Transverse colon (tissue), 4 donors: ENCODE data around the gene BRIP1. TPM values are rescaled to one million over a fixed set of nuclear protein-coding genes. Genes with fewer than 3 reads are reported as not detected.

ENCODE experiments used
- DNase-seq: peaks from one replicate; pipeline ENCODE4 v3.0.0-alpha.2; 2019
- H3K27ac ChIP-seq, 4 donors: fragments of 200-600 bp; sonication (generic); 2 replicates each; pipeline ENCODE4 v1.5.1; 2016 to 2018; ENCODE audit warnings: inconsistent platforms in 4 of 4
- H3K27me3 ChIP-seq: fragments of 200-600 bp; sonication (generic); 2 replicates; pipeline ENCODE4 v1.5.1; 2017; ENCODE audit warnings: inconsistent platforms
- H3K36me3 ChIP-seq, 4 donors: fragments of 200-600 bp; sonication (generic); 2 replicates each; pipeline ENCODE4 v1.5.1; 2017 to 2019; ENCODE audit warnings: inconsistent platforms in 4 of 4
- H3K4me1 ChIP-seq, 4 donors: fragments of 200-600 bp; sonication (generic); 2 replicates each; pipeline ENCODE4 v1.5.1; 2017 to 2020; ENCODE audit warnings: inconsistent platforms in 4 of 4
- H3K4me3 ChIP-seq, 4 donors: fragments of 200-600 bp; sonication (generic); 1 replicate in 1 of 4; 2 replicates in 3 of 4; pipeline versions ENCODE4 v1.5.1 to v1.6.1; 2017 to 2019; ENCODE audit warnings: inconsistent platforms in 4 of 4
- H3K9me3 ChIP-seq, 2 donors: fragments of 200-600 bp; sonication (generic); 2 replicates each; pipeline ENCODE4 v1.5.1; 2017 to 2019; ENCODE audit warnings: inconsistent platforms in 2 of 2
- EP300 ChIP-seq: sonication (generic); formaldehyde crosslinking; IDR thresholded peaks from one replicate; pipeline ENCODE4 v1.6.1; 2017; ENCODE audit warnings: antibody characterized with exemption, low read depth
- POLR2A ChIP-seq: fragments of 450-650 bp; IDR thresholded peaks from one replicate; pipeline ENCODE4 v1.6.1; 2016; ENCODE audit warnings: antibody characterized with exemption, mild to moderate bottlenecking, moderate library complexity
- POLR2AphosphoS5 ChIP-seq, 3 donors: sonication (generic); formaldehyde crosslinking; IDR thresholded peaks; one replicate each; pipeline ENCODE4 v1.6.1; 2016; ENCODE audit warnings: antibody characterized with exemption in 3 of 3
- WGBS, 2 donors: methylation state at CpG; one replicate each; pipeline ENCODE4 v1.1.5; 2018; ENCODE audit warnings: low coverage in 1 of 2; 5-methylcytosine and 5-hydroxymethylcytosine counted together
- in situ Hi-C, 4 donors: fragments of 200-750 bp; cut with MboI; loops; one replicate each; pipeline versions ENCODE4 v1.15.0 to v1.15.1; 2017; ENCODE audit warnings: low sequenced_read_pairs in 3 of 4, low pct_ligation_motif_present in 1 of 4, low pct_unique_long_range_greater_than_20kb in 1 of 4
- intact Hi-C: fragments of 100-400 bp; cut with DNase I; formaldehyde crosslinking; loops from one replicate; pipeline ENCODE4 v1.15.1; 2023; ENCODE audit warnings: low total_unique reads
- total RNA-seq, 4 donors: library from RNA; depleted of rRNA; stranded (reverse); fragments of >200 nt; gene quantifications; one replicate each; pipeline ENCODE4 v1.1.0, GENCODE V29; 2016
- TF ChIP-seq, protein P1 (sequence below), 5 experiments: fragments of 200-600 bp in 3 of 5; fragments of 450-650 bp in 2 of 5; sonication (generic) in 3 of 5; IDR thresholded peaks; 1 replicate in 2 of 5; 2 replicates in 3 of 5; pipeline ENCODE4 v1.5.1; 2016 to 2017; ENCODE audit warnings: antibody characterized with exemption in 5 of 5, inconsistent platforms in 3 of 5, mild to moderate bottlenecking in 2 of 5, moderate library complexity in 1 of 5

The BRIP1 gene
- total RNA-seq, 4 donors from 2014 or later = 0.80 to 1.9 (median 1.2) TPM

GRCh38 chr17:61758430-61758829 is 104.9 kb downstream of the BRIP1 start:
- WGBS, 2 donors = 92 to 94% methylated on average over 2 of the region's 2 CpGs

DNA sequence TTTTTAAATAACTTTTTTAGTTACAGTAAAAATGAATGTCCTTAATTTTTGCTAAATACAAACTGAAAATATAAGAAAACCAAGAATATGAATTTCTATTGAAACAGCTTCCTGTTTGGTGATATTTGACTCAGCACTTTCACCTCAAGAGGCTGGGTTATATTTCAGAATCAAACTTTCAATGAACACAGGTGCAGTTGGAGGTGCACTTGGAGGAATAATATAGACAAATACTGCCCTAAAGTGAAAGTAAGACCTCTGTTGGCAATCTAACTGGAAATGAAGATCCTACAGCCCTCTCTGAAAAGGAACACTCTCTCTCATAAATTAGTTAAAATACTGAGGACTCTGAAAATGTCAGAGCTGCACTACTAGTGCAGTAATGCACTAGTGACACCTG is 106.2 kb downstream of the BRIP1 start:
- no peak for DNase-seq
- peaks cover 0 to 5% of the 10 kb centered on the region in 2 donors for H3K9me3 ChIP-seq
- no peak overlapping the region for H3K4me3 ChIP-seq
- intact Hi-C loops = no loop called here
- no peak overlapping the region for H3K27ac ChIP-seq
- in situ Hi-C loops = no loop called here
- H3K27me3 ChIP-seq = no peaks in the 10 kb centered on the region
- no peaks in the 10 kb centered on the region for H3K36me3 ChIP-seq
- TF ChIP-seq EP300 = no peak
- H3K4me1 ChIP-seq = no peaks in the 10 kb centered on the region

More at GRCh38 chr17:61758430-61758829, 104.9 kb downstream of the BRIP1 start:
- no peak overlapping the region for H3K27ac ChIP-seq
- DNase-seq = no peak
- intact Hi-C loops = no loop called here
- H3K9me3 ChIP-seq = peaks cover 0 to 5% of the 10 kb centered on the region in 2 donors
- H3K4me3 ChIP-seq = no peak overlapping the region
- TF ChIP-seq, protein P1, sequence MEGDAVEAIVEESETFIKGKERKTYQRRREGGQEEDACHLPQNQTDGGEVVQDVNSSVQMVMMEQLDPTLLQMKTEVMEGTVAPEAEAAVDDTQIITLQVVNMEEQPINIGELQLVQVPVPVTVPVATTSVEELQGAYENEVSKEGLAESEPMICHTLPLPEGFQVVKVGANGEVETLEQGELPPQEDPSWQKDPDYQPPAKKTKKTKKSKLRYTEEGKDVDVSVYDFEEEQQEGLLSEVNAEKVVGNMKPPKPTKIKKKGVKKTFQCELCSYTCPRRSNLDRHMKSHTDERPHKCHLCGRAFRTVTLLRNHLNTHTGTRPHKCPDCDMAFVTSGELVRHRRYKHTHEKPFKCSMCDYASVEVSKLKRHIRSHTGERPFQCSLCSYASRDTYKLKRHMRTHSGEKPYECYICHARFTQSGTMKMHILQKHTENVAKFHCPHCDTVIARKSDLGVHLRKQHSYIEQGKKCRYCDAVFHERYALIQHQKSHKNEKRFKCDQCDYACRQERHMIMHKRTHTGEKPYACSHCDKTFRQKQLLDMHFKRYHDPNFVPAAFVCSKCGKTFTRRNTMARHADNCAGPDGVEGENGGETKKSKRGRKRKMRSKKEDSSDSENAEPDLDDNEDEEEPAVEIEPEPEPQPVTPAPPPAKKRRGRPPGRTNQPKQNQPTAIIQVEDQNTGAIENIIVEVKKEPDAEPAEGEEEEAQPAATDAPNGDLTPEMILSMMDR (IDR thresholded peaks at IDR 0.05) = no peak
- TF ChIP-seq EP300 (no peak), POLR2A (no peak)
- no peaks in the 10 kb centered on the region for H3K27me3 ChIP-seq
- H3K4me1 ChIP-seq = no peaks in the 10 kb centered on the region
- no peaks in the 10 kb centered on the region for H3K36me3 ChIP-seq
- in situ Hi-C loops = no loop called here

- H3K4me3 ChIP-seq = no peak overlapping the region
- no peaks in the 10 kb centered on the region for H3K27me3 ChIP-seq
- no peak for DNase-seq
- WGBS, 2 donors = 83 to 89% methylated on average over 1 of the region's 1 CpG
- peaks cover 0 to 1% of the 10 kb centered on the region in 2 donors for H3K9me3 ChIP-seq
- TF ChIP-seq POLR2A = no peak
- TF ChIP-seq POLR2AphosphoS5 (IDR thresholded peaks at IDR 0.05) = no peak
- TF ChIP-seq, protein P1 (IDR thresholded peaks at IDR 0.05) = no peak
- no peak for TF ChIP-seq EP300
- in situ Hi-C loops (no loop called here), intact Hi-C loops (no loop called here)
- H3K27ac ChIP-seq = no peak overlapping the region
- H3K36me3 ChIP-seq = no peaks in the 10 kb centered on the region
- H3K4me1 ChIP-seq = no peaks in the 10 kb centered on the region
Observed at GRCh38 chr17:61756561-61756960, 106.8 kb downstream of the BRIP1 start.

DNA sequence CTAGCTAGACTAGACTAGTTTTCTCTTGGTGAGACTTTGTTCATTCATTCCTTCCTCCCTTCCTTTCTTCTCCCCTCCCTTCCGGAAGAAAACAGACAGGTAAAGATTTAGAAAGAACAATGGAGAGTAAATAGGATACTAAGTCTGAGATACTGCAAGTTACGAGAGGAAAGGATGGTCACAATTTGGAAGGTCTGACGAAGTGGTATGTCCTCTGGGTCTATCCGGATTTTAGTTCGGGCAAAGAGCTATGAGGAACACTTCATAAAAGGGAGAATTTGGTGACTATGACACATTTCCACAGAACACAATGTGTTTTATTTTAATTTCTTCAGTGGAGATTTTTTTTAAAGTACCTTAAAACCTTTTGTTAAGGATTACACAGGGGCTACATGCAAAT is 107.7 kb downstream of the BRIP1 start:
- no peak for TF ChIP-seq EP300
- TF ChIP-seq, protein P1 (IDR thresholded peaks at IDR 0.05) = no peak
- TF ChIP-seq POLR2AphosphoS5 (IDR thresholded peaks at IDR 0.05) = no peak
- no peak for TF ChIP-seq POLR2A
- no peaks in the 10 kb centered on the region for H3K9me3 ChIP-seq
- H3K36me3 ChIP-seq = no peaks in the 10 kb centered on the region
- H3K27ac ChIP-seq = no peak overlapping the region
- intact Hi-C loops = no loop called here
- no peaks in the 10 kb centered on the region for H3K27me3 ChIP-seq
- 94 to 96% methylated on average over 5 of the region's 5 CpGs for WGBS, 2 donors
- H3K4me1 ChIP-seq = no peaks in the 10 kb centered on the region
- in situ Hi-C loops = no loop called here
- no peak overlapping the region for H3K4me3 ChIP-seq
- no peak for DNase-seq

GRCh38 chr17:61755078-61755477 is 108.2 kb downstream of the BRIP1 start:
- Histone ChIP-seq H3K9me3 (no peaks in the 10 kb centered on the region), H3K4me3 (no peak overlapping the region), H3K27ac (no peak overlapping the region), H3K4me1 (no peaks in the 10 kb centered on the region), H3K27me3 (no peaks in the 10 kb centered on the region), H3K36me3 (no peaks in the 10 kb centered on the region)
- DNase-seq = no peak
- intact Hi-C loops = no loop called here
- TF ChIP-seq EP300 (no peak), POLR2AphosphoS5 (IDR thresholded peaks at IDR 0.05) (no peak), POLR2A (no peak)
- TF ChIP-seq, protein P1 (IDR thresholded peaks at IDR 0.05) = no peak
- in situ Hi-C loops = no loop called here
